HG03045 (cell line): ENCODE data around the gene CD81.

Source experiments
- ATAC-seq: cut with Tn5 transposase; IDR thresholded peaks from one replicate; pipeline ENCODE4 v1.9.1; 2021; ENCODE audit warnings: mild to moderate bottlenecking, moderate library complexity; ENCODE audit not compliant: unreplicated experiment

CD81 gene

GRCh38 chr11:2400762-2401435 is 23.8 kb downstream of the CD81 start:
- ATAC-seq, result no peak

- no peak for ATAC-seq
These were observed 24.4 kb downstream of the CD81 start for GRCh38 chr11:2401436-2401984.

- no peak for ATAC-seq
These were observed 25.0 kb downstream of the CD81 start for GRCh38 chr11:2402106-2402505.

- no peak for ATAC-seq
These were observed 26.0 kb downstream of the CD81 start for GRCh38 chr11:2402890-2403645.

GRCh38 chr11:2404735-2405196 is 27.7 kb downstream of the CD81 start:
- no peak for ATAC-seq

- no peak for ATAC-seq
These were observed 29.3 kb downstream of the CD81 start for GRCh38 chr11:2406451-2406850.

GRCh38 chr11:2406878-2407410 is 29.8 kb downstream of the CD81 start:
- no peak for ATAC-seq

- no peak for ATAC-seq
These were observed 31.6 kb downstream of the CD81 start for GRCh38 chr11:2408671-2409070.

GRCh38 chr11:2409126-2409525 is 32.0 kb downstream of the CD81 start:
- no peak for ATAC-seq

GRCh38 chr11:2409611-2410468 is 32.7 kb downstream of the CD81 start:
- no peak for ATAC-seq

GRCh38 chr11:2410616-2411015 is 33.5 kb downstream of the CD81 start:
- ATAC-seq, result no peak

- ATAC-seq, result no peak
These were observed 34.6 kb downstream of the CD81 start for GRCh38 chr11:2411446-2412305.

GRCh38 chr11:2412323-2412722 is 35.2 kb downstream of the CD81 start:
- ATAC-seq, result no peak

- no peak for ATAC-seq
These were observed 36.9 kb downstream of the CD81 start for GRCh38 chr11:2413742-2414579.

GRCh38 chr11:2414616-2415015 is 37.5 kb downstream of the CD81 start:
- no peak for ATAC-seq

- no peak for ATAC-seq
These were observed 38.1 kb downstream of the CD81 start for GRCh38 chr11:2415171-2415570.

- no peak for ATAC-seq
These were observed 38.7 kb downstream of the CD81 start for GRCh38 chr11:2415601-2416380.

GRCh38 chr11:2416765-2417164 is 39.7 kb downstream of the CD81 start:
- no peak for ATAC-seq
